ENCODE measurements around the gene ANXA2R. TPM values are rescaled to one million over a fixed set of nuclear protein-coding genes. Genes with fewer than 3 reads are reported as not detected.

Gene ANXA2R
- total and polyA plus RNA-seq, 9 of the 15 experiments (the other 6 are each of a cell fraction or from before 2014, with no cell fraction given): 2.1 to 4.8 (median 3.4) TPM

GRCh38 chr5:43007246-43007910 lies 32.7 kb downstream of the ANXA2R start (continued):
- TF ChIP-seq ZNF609 (CRISPR knock-in tag; IDR thresholded peaks at IDR 0.05; ENCODE audit: borderline replicate concordance) (no peak), ZNF143 (CRISPR knock-in tag; IDR thresholded peaks at IDR 0.05) (no peak), NR4A1 (CRISPR knock-in tag; IDR thresholded peaks at IDR 0.05) (0 out of 2 replicates have a peak, but pooled peaks have one; percentile 22), NR4A1 (tag; IDR thresholded peaks at IDR 0.05) (peak; percentile 24; the same call in 1 of the 2 replicates), SNAPC5 (CRISPR knock-in tag; IDR thresholded peaks at IDR 0.05) (no peak), ZNF41 (CRISPR knock-in tag; conservative IDR thresholded peaks at IDR 0.05) (no peak), BRCA1 (IDR thresholded peaks at IDR 0.05) (no peak), BRCA1 (CRISPR knock-in tag; IDR thresholded peaks at IDR 0.05) (no peak), E2F6 (IDR thresholded peaks at IDR 0.05; ENCODE audit: borderline replicate concordance in 1 of 2, extremely low read depth in 1 of 2, insufficient read depth in 1 of 2, insufficient read length in 1 of 2, low read depth in 1 of 2, low read length in 1 of 2, poor library complexity in 1 of 2, severe bottlenecking in 1 of 2) (peak in 1 of 2 experiments; percentile 28), ZNF140 (CRISPR knock-in tag; IDR thresholded peaks at IDR 0.05) (no peak), CEBPZ (IDR thresholded peaks at IDR 0.05; ENCODE audit: borderline replicate concordance, low read depth, low read length) (no peak), BRD4 (IDR thresholded peaks at IDR 0.05) (no peak), BCOR (IDR thresholded peaks at IDR 0.05) (no peak), PHB2 (IDR thresholded peaks at IDR 0.05; ENCODE audit: low read depth) (no peak; the same call in 1 of the 2 replicates), HDAC3 (IDR thresholded peaks at IDR 0.05; ENCODE audit: borderline replicate concordance, partially characterized antibody) (no peak), CBX5 (IDR thresholded peaks at IDR 0.05; ENCODE audit: borderline replicate concordance, low read depth) (no peak; the same call in 1 of the 2 replicates), ILF3 (IDR thresholded peaks at IDR 0.05; ENCODE audit: borderline replicate concordance) (no peak), ZZZ3 (IDR thresholded peaks at IDR 0.05) (no peak), CBX1 (IDR thresholded peaks at IDR 0.05; ENCODE audit: low read depth) (no peak), PHB (CRISPR knock-in tag; IDR thresholded peaks at IDR 0.05) (no peak)

Data from K562 (cell line).